Motor neuron (in vitro differentiated cells): ENCODE data around the gene PTGER3. TPM values are rescaled to one million over a fixed set of nuclear protein-coding genes. Genes with fewer than 3 reads are reported as not detected.

Experiments
- ATAC-seq, 8 experiments: fragments of 200-7000 bp; cut with Tn5 transposase; replicated peaks in 6 of 8; 2 replicates each; pipeline ENCODE4 v1.8.0; 2021; ENCODE audit warnings: mild to moderate bottlenecking in 8 of 8, moderate library complexity in 8 of 8
- H3K27ac ChIP-seq, 2 donors: fragments of 250-450 bp; sonication (Bioruptor Pico); 2 replicates each; pipeline ENCODE4 v1.9.0; 2021; ENCODE audit warnings: antibody characterized with exemption in 2 of 2, mild to moderate bottlenecking in 2 of 2, moderate library complexity in 1 of 2
- H3K4me1 ChIP-seq, 2 donors: fragments of 250-450 bp; sonication (Bioruptor Pico); replicated peaks in 1 of 2; 2 replicates each; pipeline ENCODE4 v1.6.1; 2021; ENCODE audit warnings: antibody characterized with exemption in 2 of 2, mild to moderate bottlenecking in 2 of 2, moderate library complexity in 1 of 2
- H3K4me3 ChIP-seq, 5 donors: fragments of 250-450 bp; sonication (Bioruptor Pico); 2 replicates each; pipeline ENCODE4 v1.9.0; 2021; ENCODE audit warnings: antibody characterized with exemption in 5 of 5, mild to moderate bottlenecking in 5 of 5, moderate library complexity in 4 of 5
- WGBS, 10 experiments: fragments of 450-650 bp; shearing (Covaris generic); methylation state at CpG; one replicate each; pipeline ENCODE4 v1.0.0; 2022; 5-methylcytosine and 5-hydroxymethylcytosine counted together
- in situ Hi-C, 9 experiments: fragments of 400-800 bp; cut with MboI; loops; one replicate each; pipeline ENCODE4 v1.15.0; 2021; ENCODE audit warnings: low sequenced_read_pairs in 9 of 9, low pct_unique_long_range_greater_than_20kb in 2 of 9; ENCODE audit not compliant: unreplicated experiment in 9 of 9
- total RNA-seq, 8 experiments: library from RNA; unstranded; fragments of 300-600 nt; gene quantifications; 2 replicates each; pipeline versions ENCODE4 v1.2.3 to v1.2.4, GENCODE V29; 2022

The PTGER3 gene
- total RNA-seq, 8 experiments from 2014 or later, result 2.1 to 46.9 (median 8.3) TPM

DNA sequence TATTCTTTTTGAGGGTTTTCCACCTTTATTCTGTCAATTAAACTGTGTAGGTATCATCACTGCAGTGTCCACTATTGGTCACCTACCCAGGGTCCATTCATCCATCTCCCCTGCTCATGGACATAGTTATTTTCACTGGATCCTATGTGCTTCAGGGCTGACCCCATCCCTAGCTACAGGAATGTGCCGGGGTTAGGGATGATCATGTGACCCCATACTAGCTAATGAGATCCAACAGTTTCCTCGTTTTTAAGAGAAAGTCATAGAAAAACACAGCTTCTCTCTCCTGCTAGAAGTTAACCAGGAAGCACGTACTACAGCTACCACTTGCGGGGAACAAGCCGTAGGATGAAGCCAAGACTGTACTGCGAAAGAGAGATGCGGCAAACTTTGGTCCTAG, 19.6 kb downstream of the PTGER3 start:
- in situ Hi-C loops, result loop anchor here in 4 of 9 experiments (25.0 kb wide), 2 partner anchors 341 to 491 kb away; no protein-coding TSS in a partner anchor
- H3K27ac ChIP-seq, result no peak overlapping the region
- H3K4me3 ChIP-seq, result no peak overlapping the region
- no peaks in the 10 kb centered on the region for H3K4me1 ChIP-seq
- no peak for ATAC-seq
- 24 to 100% (median 84%) methylated on average over 2 to 7 of the region's 7 CpGs; no CpG with 5 or more reads in 1 of the 10 experiments for WGBS, 10 experiments

- in situ Hi-C loops, result loop anchor here in 4 of 9 experiments (25.0 kb wide), 2 partner anchors 339 to 489 kb away; no protein-coding TSS in a partner anchor
- Histone ChIP-seq H3K4me3 (no peak overlapping the region), H3K4me1 (no peaks in the 10 kb centered on the region), H3K27ac (no peak overlapping the region)
- no peak for ATAC-seq
- 71 to 100% (median 92%) methylated on average over 1 to 4 of the region's 4 CpGs for WGBS, 10 experiments
These were observed 21.5 kb downstream of the PTGER3 start for GRCh38 chr1:71026093-71026492.

GRCh38 chr1:71023515-71023914, 24.1 kb downstream of the PTGER3 start:
- in situ Hi-C loops, result no loop called here
- peaks cover 0 to 14% of the 10 kb centered on the region in 2 donors for H3K4me1 ChIP-seq
- H3K4me3 ChIP-seq, result no peak overlapping the region
- H3K27ac ChIP-seq, result no peak overlapping the region
- 57 to 100% (median 75%) methylated on average over 1 to 4 of the region's 4 CpGs for WGBS, 10 experiments
- no peak for ATAC-seq

GRCh38 chr1:71019233-71019969, 28.2 kb downstream of the PTGER3 start:
- peak in 6 of 8 experiments; percentile 43 to 100 (median 97) for ATAC-seq
- in situ Hi-C loops, result no loop called here
- Histone ChIP-seq H3K4me1 (peaks cover 0 to 15% of the 10 kb centered on the region in 2 donors), H3K4me3 (no peak overlapping the region), H3K27ac (no peak overlapping the region)
- WGBS, 10 experiments, result 49 to 100% (median 63%) methylated on average over 1 to 7 of the region's 7 CpGs

DNA sequence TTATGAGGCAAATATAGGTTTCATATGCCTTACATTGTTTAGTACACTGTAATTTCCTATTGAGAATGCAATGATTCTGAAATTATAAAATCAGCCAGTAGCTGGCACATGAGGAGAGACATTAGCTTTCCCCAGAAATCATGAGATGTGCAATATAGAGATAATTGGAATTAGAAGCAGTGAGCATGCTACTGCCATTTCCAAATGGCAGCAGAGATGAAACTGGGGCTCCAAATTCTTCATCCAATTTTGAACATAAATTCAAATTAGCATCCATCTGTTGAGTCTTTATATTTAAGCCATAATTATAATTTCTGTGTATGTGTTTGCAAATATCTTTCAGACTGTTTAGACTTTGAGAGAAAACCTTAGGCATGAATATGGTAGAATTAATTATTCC, 28.8 kb downstream of the PTGER3 start:
- ATAC-seq, result no peak
- no peak overlapping the region for H3K27ac ChIP-seq
- in situ Hi-C loops, result no loop called here
- no peak overlapping the region for H3K4me3 ChIP-seq
- H3K4me1 ChIP-seq, result peaks cover 0 to 15% of the 10 kb centered on the region in 2 donors

DNA sequence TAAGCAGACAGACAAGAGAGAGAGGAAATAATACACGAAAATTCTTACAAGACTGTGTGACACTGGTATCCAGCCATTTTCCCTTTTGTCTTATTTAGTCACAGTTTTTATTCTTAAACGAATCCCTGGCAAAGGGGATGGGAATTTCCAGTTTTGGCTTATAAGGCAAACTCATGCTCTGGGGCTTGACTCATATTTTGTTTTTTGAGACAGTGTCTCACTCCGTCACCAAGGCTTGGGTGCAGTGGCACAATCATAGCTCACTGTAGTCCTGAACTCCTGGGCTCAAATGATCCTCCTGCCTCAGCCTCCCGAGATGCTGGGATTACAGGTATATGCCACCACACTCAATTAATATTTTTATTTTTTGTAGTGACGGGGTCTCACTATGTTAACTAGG, 31.9 kb downstream of the PTGER3 start:
- WGBS, 10 experiments, result 5 to 96% (median 86%) methylated on average over 1 to 5 of the region's 5 CpGs
- in situ Hi-C loops, result no loop called here
- Histone ChIP-seq H3K4me3 (no peak overlapping the region), H3K27ac (no peak overlapping the region), H3K4me1 (peaks cover 0 to 15% of the 10 kb centered on the region in 2 donors)
- ATAC-seq, result no peak

GRCh38 chr1:71014178-71014579, 33.4 kb downstream of the PTGER3 start:
- H3K4me1 ChIP-seq, result peaks cover 0 to 8% of the 10 kb centered on the region in 2 donors
- H3K27ac ChIP-seq, result no peak overlapping the region
- H3K4me3 ChIP-seq, result no peak overlapping the region
- in situ Hi-C loops, result no loop called here
- peak in 3 of 8 experiments; percentile 51 to 95 (median 90) for ATAC-seq
- WGBS, 10 experiments, result 29 to 100% (median 78%) methylated on average over 1 of the region's 1 CpG; no CpG with 5 or more reads in 5 of the 10 experiments

DNA sequence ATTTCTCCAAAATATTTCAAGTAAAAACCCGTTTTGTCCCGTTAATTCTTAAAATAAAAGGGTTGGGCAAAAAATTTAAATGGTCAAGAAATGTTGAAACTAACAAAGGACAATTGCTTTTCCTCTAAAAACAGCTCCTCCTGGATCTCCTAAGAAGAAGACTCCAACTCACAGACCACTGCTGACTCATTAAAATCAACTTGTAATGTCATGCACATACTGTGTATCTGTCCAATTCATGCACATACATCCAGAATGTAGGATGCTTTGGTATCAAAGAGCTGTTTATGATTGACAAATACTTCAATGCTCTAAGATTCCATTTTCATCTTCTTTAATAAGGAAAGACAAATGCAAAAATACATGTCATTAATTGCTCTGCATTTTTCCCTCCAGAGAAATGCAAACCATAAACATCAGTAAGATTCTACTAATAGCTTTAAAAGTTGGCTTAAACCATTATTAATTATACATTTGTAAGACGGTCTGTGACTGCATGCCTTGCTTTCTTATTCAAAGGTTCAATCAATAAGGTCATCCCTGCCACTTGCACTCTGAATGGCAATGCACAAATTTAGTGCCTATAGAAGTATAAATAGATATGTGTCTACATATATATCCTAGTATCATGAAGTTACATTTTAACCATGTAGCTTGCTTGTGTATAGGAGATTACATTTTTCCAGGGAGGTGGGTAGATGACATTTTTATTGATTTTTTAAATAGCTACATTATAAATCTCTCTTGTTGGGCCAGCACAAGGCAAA, 44.7 kb downstream of the PTGER3 start:
- 20 to 90% (median 59%) methylated on average over 1 to 3 of the region's 3 CpGs for WGBS, 10 experiments
- peak in 6 of 8 experiments; percentile 27 to 83 (median 60) for ATAC-seq
- Histone ChIP-seq H3K4me3 (no peak overlapping the region), H3K27ac (no peak overlapping the region), H3K4me1 (peaks cover 5 to 25% of the 10 kb centered on the region in 2 donors)
- in situ Hi-C loops, result no loop called here

- WGBS, 10 experiments, result 45 to 100% (median 93%) methylated on average over 1 to 2 of the region's 2 CpGs; no CpG with 5 or more reads in 2 of the 10 experiments
- Histone ChIP-seq H3K27ac (no peak overlapping the region), H3K4me3 (no peak overlapping the region), H3K4me1 (peaks cover 5 to 30% of the 10 kb centered on the region in 2 donors)
- ATAC-seq, result no peak
- in situ Hi-C loops, result no loop called here
These were observed 46.0 kb downstream of the PTGER3 start for GRCh38 chr1:71001624-71002023.

DNA sequence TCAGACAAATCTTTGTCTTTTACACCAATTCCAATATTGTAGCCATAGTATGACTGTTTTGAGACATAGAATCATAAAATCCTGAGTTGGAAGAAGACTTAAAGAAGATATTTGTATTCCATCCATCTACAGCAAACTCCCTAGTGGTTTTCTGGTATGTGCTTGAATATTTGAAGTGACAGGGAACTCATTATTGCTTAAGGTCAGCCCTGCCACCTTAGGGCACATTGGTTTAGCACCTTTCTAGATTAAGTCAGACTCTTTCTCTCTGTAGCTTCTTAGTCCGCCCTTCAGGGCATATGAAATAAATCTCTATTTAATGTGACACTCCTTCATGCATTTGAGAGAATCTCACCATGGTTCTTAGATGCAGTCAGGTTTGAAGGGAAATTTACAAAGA, 49.8 kb downstream of the PTGER3 start:
- Histone ChIP-seq H3K4me1 (peaks cover 4 to 22% of the 10 kb centered on the region in 2 donors), H3K4me3 (no peak overlapping the region), H3K27ac (no peak overlapping the region)
- WGBS, 10 experiments, result 67 to 100% (median 90%) methylated on average over 1 of the region's 1 CpG; no CpG with 5 or more reads in 4 of the 10 experiments
- in situ Hi-C loops, result no loop called here
- ATAC-seq, result no peak

DNA sequence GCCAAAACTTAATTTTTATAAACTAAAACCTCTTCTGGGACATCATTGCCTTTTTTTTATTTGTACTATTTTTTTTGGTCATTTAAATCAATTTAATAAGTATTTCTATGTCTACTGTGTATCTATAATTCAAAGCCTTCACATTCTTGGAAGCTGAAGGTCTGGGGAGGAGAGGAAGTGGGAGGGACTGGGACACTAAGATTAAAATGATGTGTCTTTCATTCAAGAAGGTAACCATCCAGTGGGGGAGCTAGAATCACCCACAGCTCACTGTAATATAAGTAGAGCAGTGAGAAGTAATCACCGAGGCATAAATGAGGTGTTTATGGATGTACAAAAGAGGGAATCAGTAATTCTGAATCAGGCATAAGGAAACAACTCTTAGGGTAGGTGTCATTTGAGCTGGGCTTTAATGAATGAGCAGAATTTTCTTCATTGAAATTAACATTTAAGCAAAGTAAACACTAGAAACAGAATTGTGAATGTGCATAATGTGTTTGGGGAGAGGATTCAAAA, 52.8 kb downstream of the PTGER3 start:
- in situ Hi-C loops, result no loop called here
- no peak overlapping the region for H3K27ac ChIP-seq
- no peak overlapping the region for H3K4me3 ChIP-seq
- peaks cover 0 to 28% of the 10 kb centered on the region in 2 donors for H3K4me1 ChIP-seq
- 10 to 100% (median 87%) methylated on average over 1 of the region's 1 CpG; no CpG with 5 or more reads in 5 of the 10 experiments for WGBS, 10 experiments
- peak in 2 of 8 experiments; percentile 46 to 94 for ATAC-seq

DNA sequence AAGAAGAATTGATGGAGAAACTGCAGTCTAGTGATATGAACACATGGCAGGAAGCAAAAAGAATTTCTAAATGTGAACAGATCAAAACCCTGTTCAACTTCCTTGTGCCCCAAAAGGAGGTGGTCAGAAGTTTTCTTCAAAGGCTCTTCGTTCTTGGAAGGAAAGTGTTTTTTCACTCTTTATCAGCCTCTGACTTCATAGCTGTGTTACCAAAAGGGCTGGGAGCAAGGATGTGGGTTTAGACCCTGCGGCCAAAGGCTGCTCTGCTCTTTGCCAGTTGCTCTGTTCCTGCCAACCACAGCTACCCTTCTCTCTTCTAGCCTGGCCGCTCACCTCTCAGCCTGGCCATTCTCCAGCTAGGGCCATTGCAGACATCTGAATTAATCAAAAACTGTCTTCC, 53.8 kb downstream of the PTGER3 start:
- Histone ChIP-seq H3K4me3 (no peak overlapping the region), H3K27ac (no peak overlapping the region), H3K4me1 (peaks cover 0 to 28% of the 10 kb centered on the region in 2 donors)
- in situ Hi-C loops, result no loop called here
- no peak for ATAC-seq
- 17 to 100% (median 82%) methylated on average over 1 to 3 of the region's 3 CpGs; no CpG with 5 or more reads in 2 of the 10 experiments for WGBS, 10 experiments

GRCh38 chr1:70992521-70992920, 55.1 kb downstream of the PTGER3 start:
- Histone ChIP-seq H3K4me3 (no peak overlapping the region), H3K4me1 (peaks cover 0 to 25% of the 10 kb centered on the region in 2 donors), H3K27ac (no peak overlapping the region)
- WGBS, 10 experiments, result 14 to 88% (median 67%) methylated on average over 1 to 2 of the region's 2 CpGs
- in situ Hi-C loops, result no loop called here
- ATAC-seq, result peak in 4 of 8 experiments; percentile 10 to 57 (median 21)
